Spleen (tissue), 11 donors: ENCODE results near the gene TAF3. TPM values are rescaled to one million over a fixed set of nuclear protein-coding genes. Genes with fewer than 3 reads are reported as not detected.

Experiments
- DNase-seq: peaks from one replicate; pipeline ENCODE4 v3.0.0-alpha.2; 2020
- H3K27ac ChIP-seq, 8 donors: fragments of 200-600 bp; sonication (generic) in 7 of 8; 1 replicate in 4 of 8; 2 replicates in 4 of 8; pipeline versions ENCODE4 v1.5.0 to v1.8.0; 2016 to 2021; ENCODE audit warnings: inconsistent platforms in 4 of 8, mild to moderate bottlenecking in 4 of 8, moderate library complexity in 1 of 8
- H3K27me3 ChIP-seq, 7 donors: fragments of 200-600 bp; sonication (generic) in 6 of 7; replicated peaks in 1 of 7; 1 replicate in 4 of 7; 2 replicates in 3 of 7; pipeline versions ENCODE4 v1.5.0 to v1.8.0; 2016 to 2021; ENCODE audit warnings: inconsistent platforms in 3 of 7, mild to moderate bottlenecking in 1 of 7
- H3K36me3 ChIP-seq, 6 donors: fragments of 200-600 bp; sonication (generic) in 5 of 6; 1 replicate in 4 of 6; 2 replicates in 2 of 6; pipeline versions ENCODE4 v1.5.0 to v1.8.0; 2016 to 2021; ENCODE audit warnings: inconsistent platforms in 2 of 6
- H3K4me1 ChIP-seq, 6 donors: fragments of 200-600 bp; sonication (generic) in 5 of 6; 1 replicate in 3 of 6; 2 replicates in 3 of 6; pipeline versions ENCODE4 v1.5.0 to v1.8.0; 2016 to 2021; ENCODE audit warnings: inconsistent platforms in 3 of 6
- H3K4me3 ChIP-seq, 8 donors: fragments of 200-600 bp; sonication (generic) in 7 of 8; 1 replicate in 4 of 8; 2 replicates in 4 of 8; pipeline versions ENCODE4 v1.5.0 to v1.8.0; 2016 to 2021; ENCODE audit warnings: inconsistent platforms in 4 of 8, mild to moderate bottlenecking in 4 of 8, moderate library complexity in 2 of 8
- H3K9me3 ChIP-seq, 8 donors: fragments of 200-600 bp; sonication (generic) in 7 of 8; 1 replicate in 4 of 8; 2 replicates in 4 of 8; pipeline versions ENCODE4 v1.5.0 to v1.8.0; 2016 to 2021; ENCODE audit warnings: inconsistent platforms in 4 of 8
- CTCF ChIP-seq, 11 experiments: fragments of 200-600 bp in 7 of 11; fragments of 450-650 bp in 4 of 11; sonication (generic) in 4 of 11; IDR thresholded peaks in 8 of 11; conservative IDR thresholded peaks in 3 of 11; 1 replicate in 7 of 11; 2 replicates in 4 of 11; pipeline versions ENCODE4 v1.4.0 to v1.8.0; 2016 to 2021; ENCODE audit warnings: antibody characterized with exemption in 11 of 11, inconsistent platforms in 4 of 11, mild to moderate bottlenecking in 1 of 11
- POLR2A ChIP-seq, 3 donors: fragments of 450-650 bp; IDR thresholded peaks; one replicate each; pipeline ENCODE4 v1.5.1; 2017; ENCODE audit warnings: antibody characterized with exemption in 3 of 3, mild to moderate bottlenecking in 1 of 3
- POLR2AphosphoS5 ChIP-seq, 3 donors: sonication (generic); formaldehyde crosslinking; IDR thresholded peaks; one replicate each; pipeline ENCODE4 v1.5.1; 2017; ENCODE audit warnings: antibody characterized with exemption in 3 of 3
- WGBS, 5 donors: extraction: QIAGEN DNeasy Blood & Tissue Kit in 3 of 5; methylation state at CpG; one replicate each; pipeline versions ENCODE4 v1.1.5 to v1.1.7; 2013 to 2018; 5-methylcytosine and 5-hydroxymethylcytosine counted together
- intact Hi-C: fragments of 100-400 bp; cut with DNase I; formaldehyde crosslinking; loops from one replicate; pipeline ENCODE4 v1.15.0; 2023; ENCODE audit warnings: low total_unique reads
- polyA plus RNA-seq, 3 donors: library from polyadenylated mRNA; stranded (reverse); fragments of 200-250 nt; gene quantifications; one replicate each; pipeline ENCODE4 v1.2.1, GENCODE V29; 2013
- total RNA-seq, 7 donors: library from RNA; depleted of rRNA in 3 of 7; stranded (reverse); fragments of >200 nt in 3 of 7; fragmentation: NEBNext Ultra II Directional in 4 of 7; extraction: Animal tissue kit (Norgen Biotek cat#: 25700) in 4 of 7; gene quantifications; one replicate each; pipeline versions ENCODE4 v1.1.0 to v1.2.1, GENCODE V29; 2016 to 2021
- donor health status: healthy with polysubstance abuse.
- donor health status: DM: no; HTN: no; CAD: no; lungs with moderate emphysema.
- donor health status: DM: no; HTN: no; CAD: no.
- donor health status: Bipolar disorder and iron deficiency.
- donor health status: healthy.
- donor health status: DM: no; HTN: no; CAD: no.
- donor health status: DM: yes; HTN: yes; CAD: no.

TAF3 gene
- total and polyA plus RNA-seq, 10 donors: 2.7 to 13.0 (median 9.8) TPM

- DNase-seq: no peak
- TF ChIP-seq POLR2AphosphoS5 (IDR thresholded peaks at IDR 0.05) (no peak), POLR2A (IDR thresholded peaks at IDR 0.05) (no peak), CTCF (IDR thresholded peaks at IDR 0.05 in 8 of 11, conservative IDR thresholded peaks at IDR 0.05 in 3 of 11) (no peak)
- no peaks in the 10 kb centered on the region for H3K36me3 ChIP-seq
- no peak overlapping the region for H3K4me3 ChIP-seq
- intact Hi-C loops: no loop called here
- H3K4me1 ChIP-seq: peaks cover 0 to 20% (median 2%) of the 10 kb centered on the region in 6 donors
- no peaks in the 10 kb centered on the region for H3K9me3 ChIP-seq
- H3K27me3 ChIP-seq: no peaks in the 10 kb centered on the region
- H3K27ac ChIP-seq: no peak overlapping the region
- 93 to 96% (median 93%) methylated on average over 2 of the region's 2 CpGs for WGBS, 5 donors
These were observed 67.8 kb downstream of the TAF3 start for GRCh38 chr10:7886056-7886455.

GRCh38 chr10:7887174-7887816 lies 69.0 kb downstream of the TAF3 start:
- WGBS, 5 donors: 80 to 90% (median 88%) methylated on average over 8 of the region's 8 CpGs
- DNase-seq: no peak
- no peaks in the 10 kb centered on the region for H3K36me3 ChIP-seq
- no peak overlapping the region for H3K27ac ChIP-seq
- TF ChIP-seq POLR2A (IDR thresholded peaks at IDR 0.05) (no peak), POLR2AphosphoS5 (IDR thresholded peaks at IDR 0.05) (no peak), CTCF (IDR thresholded peaks at IDR 0.05 in 8 of 11, conservative IDR thresholded peaks at IDR 0.05 in 3 of 11) (no peak)
- no peak overlapping the region for H3K4me3 ChIP-seq
- H3K27me3 ChIP-seq: no peaks in the 10 kb centered on the region
- H3K4me1 ChIP-seq: peaks cover 0 to 23% (median 2%) of the 10 kb centered on the region in 6 donors
- H3K9me3 ChIP-seq: no peaks in the 10 kb centered on the region
- intact Hi-C loops: no loop called here

GRCh38 chr10:7889947-7890542 lies 71.7 kb downstream of the TAF3 start:
- no peak overlapping the region for H3K4me3 ChIP-seq

More at GRCh38 chr10:7889947-7890542, 71.7 kb downstream of the TAF3 start:
- 81 to 96% (median 88%) methylated on average over 5 of the region's 5 CpGs for WGBS, 5 donors
- intact Hi-C loops: no loop called here
- Histone ChIP-seq H3K9me3 (no peaks in the 10 kb centered on the region), H3K4me1 (peaks cover 0 to 23% (median 2%) of the 10 kb centered on the region in 6 donors), H3K36me3 (no peaks in the 10 kb centered on the region), H3K27me3 (no peaks in the 10 kb centered on the region), H3K27ac (no peak overlapping the region)
- TF ChIP-seq POLR2AphosphoS5 (IDR thresholded peaks at IDR 0.05): no peak
- no peak for TF ChIP-seq POLR2A (IDR thresholded peaks at IDR 0.05)
- TF ChIP-seq CTCF (IDR thresholded peaks at IDR 0.05 in 8 of 11, conservative IDR thresholded peaks at IDR 0.05 in 3 of 11): no peak
- no peak for DNase-seq
